K562 (cell line): ENCODE results near the gene AFM. TPM values are rescaled to one million over a fixed set of nuclear protein-coding genes. Genes with fewer than 3 reads are reported as not detected.

Experiments used
- ATAC-seq: fragments of 200-7000 bp; cut with Tn5 transposase; 3 replicates; pipeline ENCODE4 v1.9.1; 2020; ENCODE audit warnings: moderate library complexity
- BruUV-seq: library from RNA; stranded (reverse); fragments of 400-500 nt; replicated peaks from 2 replicates; lab custom pipeline; 2021; lab: Mats Ljungman, UMichigan
- CTCF ChIA-PET: fragments of 300-600 bp; formaldehyde crosslinking; extraction: SDS; loops from one replicate; lab custom pipeline; 2021; ENCODE audit warnings: low intra/inter-chr PET ratio; lab: Yijun Ruan, JAX
- POLR2A ChIA-PET: fragments of 300-600, 350-650 bp; sonication (Branson Sonifier 250); formaldehyde crosslinking; extraction: SDS; loops from one replicate; lab custom pipeline; 2021; ENCODE audit warnings: antibody characterized with exemption, inconsistent platforms; lab: Yijun Ruan, JAX
- DNase-seq, 4 experiments: peaks; one replicate each; pipeline versions ENCODE4 v3.0.0 to v3.0.0-alpha.2; 2011 to 2018; ENCODE audit warnings: low spot score in 3 of 4, mixed read lengths in 3 of 4; ENCODE audit errors: extremely low read depth in 1 of 4
- FAIRE-seq: peaks from 2 replicates; lab custom pipeline; 2011; peaks lifted over from hg19 to GRCh38; lab: Jason Lieb, UNC
- H2AFZ ChIP-seq: 2 replicates; pipeline ENCODE4 v1.6.0; 2011; ENCODE audit warnings: low read depth, low read length, control low read depth, inconsistent platforms
- H3K27ac ChIP-seq: fragments of 200-600 bp; 3 replicates; pipeline ENCODE4 v1.8.0; 2011; ENCODE audit warnings: low read depth, mild to moderate bottlenecking, control low read depth, inconsistent platforms, low read length, moderate library complexity, mixed read lengths; ENCODE audit errors: extremely low read depth
- H3K27me3 ChIP-seq, 2 experiments: fragments of 300-600 bp in 1 of 2; 2 replicates in 1 of 2; 3 replicates in 1 of 2; pipeline versions ENCODE4 v1.6.0 to v1.8.0; 2011; ENCODE audit warnings: inconsistent platforms in 2 of 2, low read length in 2 of 2, mild to moderate bottlenecking in 1 of 2, mixed read lengths in 1 of 2, moderate library complexity in 1 of 2; ENCODE audit not compliant: control insufficient read depth in 2 of 2, insufficient read depth in 2 of 2
- H3K36me3 ChIP-seq: fragments of 300-600 bp; 3 replicates; pipeline ENCODE4 v1.8.0; 2011; ENCODE audit warnings: mild to moderate bottlenecking, low read length, inconsistent platforms; ENCODE audit not compliant: control insufficient read depth, insufficient read depth
- H3K4me1 ChIP-seq, 2 experiments: fragments of 200-600 bp in 1 of 2; replicated peaks in 1 of 2; 2 replicates in 1 of 2; 3 replicates in 1 of 2; pipeline versions ENCODE4 v1.5.1 to v1.8.0; 2011; ENCODE audit warnings: inconsistent platforms in 2 of 2, low read length in 2 of 2, mild to moderate bottlenecking in 1 of 2, mixed read lengths in 1 of 2, moderate library complexity in 1 of 2; ENCODE audit not compliant: control insufficient read depth in 2 of 2, insufficient read depth in 2 of 2
- H3K4me2 ChIP-seq: 2 replicates; pipeline ENCODE4 v1.6.1; 2011; ENCODE audit warnings: low read length, control low read depth, inconsistent platforms, mixed read lengths; ENCODE audit not compliant: insufficient read depth
- H3K4me3 ChIP-seq: fragments of 200-600 bp; sonication (generic), shearing (Covaris generic); 2 replicates; pipeline ENCODE4 v1.5.1; 2016; ENCODE audit warnings: control low read depth, inconsistent platforms
- H3K79me2 ChIP-seq: fragments of 200-600 bp; 3 replicates; pipeline ENCODE4 v1.8.0; 2011; ENCODE audit warnings: low read length, inconsistent platforms; ENCODE audit not compliant: control insufficient read depth, insufficient read depth
- H3K9ac ChIP-seq, 2 experiments: 2 replicates each; pipeline versions ENCODE4 v1.6.0 to v1.6.1; 2011; ENCODE audit warnings: low read depth in 2 of 2, low read length in 2 of 2, control low read depth in 1 of 2, inconsistent platforms in 1 of 2, mild to moderate bottlenecking in 1 of 2, mixed read lengths in 1 of 2; ENCODE audit not compliant: insufficient read depth in 1 of 2
- H3K9me1 ChIP-seq: one replicate; pipeline ENCODE4 v1.6.0; 2011; ENCODE audit warnings: inconsistent platforms, mild to moderate bottlenecking, low read length, moderate library complexity; ENCODE audit not compliant: control insufficient read depth, insufficient read depth
- H3K9me3 ChIP-seq: replicated peaks from 2 replicates; pipeline ENCODE4 v1.5.1; 2011; ENCODE audit warnings: low read depth, low read length, inconsistent platforms; ENCODE audit not compliant: control insufficient read depth, insufficient read depth
- H4K20me1 ChIP-seq: replicated peaks from 2 replicates; pipeline ENCODE4 v1.6.1; 2011; ENCODE audit warnings: low read length, inconsistent platforms, mixed read lengths; ENCODE audit not compliant: control insufficient read depth, insufficient read depth
- CBX2 ChIP-seq: fragments of 200-600 bp; sonication (generic); IDR thresholded peaks from one replicate; pipeline ENCODE4 v1.6.1; 2012; ENCODE audit warnings: mild to moderate bottlenecking, low read length, inconsistent platforms; ENCODE audit not compliant: insufficient read depth, poor library complexity, severe bottlenecking
- CBX8 ChIP-seq: fragments of 200-600 bp; sonication (generic); IDR thresholded peaks from 2 replicates; pipeline ENCODE4 v1.6.1; 2012; ENCODE audit warnings: borderline replicate concordance, mixed run types, low read depth, mild to moderate bottlenecking, moderate library complexity, mixed read lengths, low read length, control low read depth, inconsistent platforms; ENCODE audit not compliant: poor library complexity, severe bottlenecking; ENCODE audit errors: extremely low read depth
- DNMT1 ChIP-seq: fragments of 450-650 bp; IDR thresholded peaks from 2 replicates; pipeline ENCODE4 v1.6.1; 2016; ENCODE audit warnings: antibody characterized with exemption, mild to moderate bottlenecking
- FOXA3 ChIP-seq, 2 experiments: fragments of 450-650 bp in 1 of 2; sonication (generic) in 1 of 2; formaldehyde crosslinking; IDR thresholded peaks in 1 of 2; conservative IDR thresholded peaks in 1 of 2; 2 replicates each; pipeline versions ENCODE4 v1.4.0 to v1.8.0; 2020 to 2022; ENCODE audit warnings: mild to moderate bottlenecking in 2 of 2, missing genetic modification reagents in 1 of 2
- HOMEZ ChIP-seq: fragments of 250-450 bp; sonication (Bioruptor Pico); IDR thresholded peaks from 2 replicates; pipeline ENCODE4 v1.4.0; 2020; ENCODE audit warnings: mild to moderate bottlenecking, moderate library complexity
- KDM4B ChIP-seq, 2 experiments: fragments of 450-650 bp in 1 of 2; sonication (generic) in 1 of 2; IDR thresholded peaks; 2 replicates each; pipeline ENCODE4 v1.6.1; 2016 to 2017; ENCODE audit warnings: borderline replicate concordance in 2 of 2, antibody characterized with exemption in 1 of 2, low read depth in 1 of 2, mild to moderate bottlenecking in 1 of 2
- SMAD3 ChIP-seq: fragments of 450-650 bp; formaldehyde crosslinking; conservative IDR thresholded peaks from 2 replicates; pipeline ENCODE4 v1.4.0; 2020; ENCODE audit warnings: mild to moderate bottlenecking
- TEAD1 ChIP-seq, 2 experiments: fragments of 450-650 bp in 1 of 2; sonication (generic) in 1 of 2; formaldehyde crosslinking; IDR thresholded peaks; 2 replicates each; pipeline versions ENCODE4 v1.4.0 to v1.8.0; 2020 to 2022; ENCODE audit warnings: mild to moderate bottlenecking in 2 of 2, missing genetic modification reagents in 1 of 2
- ZBTB40 ChIP-seq, 2 experiments: fragments of 450-650 bp in 1 of 2; sonication (generic) in 1 of 2; formaldehyde crosslinking in 1 of 2; IDR thresholded peaks; 2 replicates each; pipeline versions ENCODE4 v1.7.1 to v1.9.0; 2016 to 2022; ENCODE audit warnings: inconsistent platforms in 1 of 2, mild to moderate bottlenecking in 1 of 2, missing genetic modification reagents in 1 of 2
- ZKSCAN8 ChIP-seq: fragments of 200-800 bp; sonication (Bioruptor generic); IDR thresholded peaks from 2 replicates; pipeline ENCODE4 v1.6.1; 2016; ENCODE audit warnings: missing genetic modification characterization, missing compliant biosample characterization
- ZNF764 ChIP-seq: fragments of 250-450 bp; sonication (Bioruptor Pico); IDR thresholded peaks from 2 replicates; pipeline ENCODE4 v1.4.0; 2020; ENCODE audit warnings: low read depth, mild to moderate bottlenecking, moderate library complexity
- WGBS: fragments of 100-300 bp; shearing (Covaris generic); methylation state at CpG from one replicate; pipeline ENCODE4 v1.1.6; 2016; ENCODE audit warnings: low coverage, mixed read lengths; ENCODE audit not compliant: insufficient coverage; ENCODE audit errors: missing lambda C conversion rate; 5-methylcytosine and 5-hydroxymethylcytosine counted together
- in situ Hi-C: fragments of 300-500 bp; cut with MboI; formaldehyde crosslinking; loops from 4 replicates; pipeline ENCODE4 v1.15.0; 2018; ENCODE audit warnings: inconsistent platforms, mixed read lengths
- intact Hi-C: fragments of 100-400 bp; cut with micrococcal nuclease; formaldehyde crosslinking; loops from 2 replicates; pipeline ENCODE4 v1.14.2; 2022
- polyA plus RNA-seq, 8 experiments: library from polyadenylated mRNA; depleted of rRNA in 4 of 8; stranded (reverse) in 5 of 8; unstranded in 3 of 8; fragments of >200 nt; fragmentation: Nextera tagmentation in 2 of 8; fragmentation: Illumina TruSeq in 1 of 8; extraction: Ambion mirVana in 2 of 8; extraction: Trizol in 1 of 8; gene quantifications; 2 replicates each; pipeline versions ENCODE4 v1.2.1 to v1.2.3, GENCODE V29; 2011 to 2014; ENCODE audit warnings: inconsistent platforms in 1 of 8, missing spikeins in 1 of 8
- total RNA-seq, 7 experiments: library from RNA; depleted of rRNA in 6 of 7; stranded (reverse); fragments of >200 nt in 6 of 7; fragmentation: Illumina TruSeq in 2 of 7; extraction: Trizol in 2 of 7; gene quantifications; 2 replicates each; pipeline versions ENCODE4 v1.2.1 to v1.2.3, GENCODE V29; 2011 to 2021; ENCODE audit warnings: low replicate concordance in 1 of 7

AFM gene
- total and polyA plus RNA-seq, 9 of the 15 experiments (the other 6 are each of a cell fraction or from before 2014, with no cell fraction given): 0.07 to 0.15 (median 0.12) TPM; not detected in 5

GRCh38 chr4:73487233-73487632 lies 5.7 kb downstream of the AFM start:
- WGBS: 31% methylated on average over 1 of the region's 1 CpG
- FAIRE-seq: no peak
- H4K20me1 ChIP-seq: no peaks in the 10 kb centered on the region; the same call in 1 of the 2 replicates
- H3K4me1 ChIP-seq: no peaks in the 10 kb centered on the region
- no TSS peak for BruUV-seq
- no peak overlapping the region for H3K9ac ChIP-seq
- H3K27me3 ChIP-seq: no peaks in the 10 kb centered on the region
- in situ Hi-C loops (no loop called here), intact Hi-C loops (no loop called here)
- no peak for DNase-seq
- no peak for ATAC-seq
- H3K36me3 ChIP-seq: no peaks in the 10 kb centered on the region
- H3K79me2 ChIP-seq: no peaks in the 10 kb centered on the region
- POLR2A ChIA-PET: no interaction called here
- no peaks in the 10 kb centered on the region for H3K9me1 ChIP-seq
- CTCF ChIA-PET: no interaction called here
- H2AFZ ChIP-seq: no peak overlapping the region
- no peaks in the 10 kb centered on the region for H3K9me3 ChIP-seq
- H3K4me2 ChIP-seq: no peak overlapping the region
- H3K27ac ChIP-seq: no peak overlapping the region
- H3K4me3 ChIP-seq: no peak overlapping the region
- TF ChIP-seq ZKSCAN8 (CRISPR knock-in tag) (no peak), SMAD3 (CRISPR knock-in tag) (no peak), CBX8 (no peak), ZBTB40 (IDR thresholded peaks at IDR 0.05) (no peak), ZBTB40 (CRISPR knock-in tag; IDR thresholded peaks at IDR 0.05) (no peak), TEAD1 (CRISPR knock-in tag; IDR thresholded peaks at IDR 0.05) (no peak), ZNF764 (CRISPR knock-in tag) (no peak), CBX2 (no peak), DNMT1 (no peak), HOMEZ (CRISPR knock-in tag) (no peak), FOXA3 (CRISPR knock-in tag; conservative IDR thresholded peaks at IDR 0.05 in 1 of 2, IDR thresholded peaks at IDR 0.05 in 1 of 2) (no peak), KDM4B (IDR thresholded peaks at IDR 0.05; ENCODE audit: borderline replicate concordance in 2 of 2, low read depth in 1 of 2) (no peak)
